VCaP (cell line): Measurements from ENCODE around the gene STAT1.
A peak's percentile ranks its signal among the peaks of the same experiment; 100 is the strongest.

Experiments used
- H3K27ac ChIP-seq: fragments of 450-650 bp; 2 replicates; pipeline ENCODE4 v1.5.1; 2017
- CTCF ChIP-seq: fragments of 450-650 bp; conservative IDR thresholded peaks from 2 replicates; pipeline ENCODE4 v1.5.1; 2017; ENCODE audit warnings: mild to moderate bottlenecking, moderate library complexity

The STAT1 gene

GRCh38 chr2:191051177-191051576 is 37.2 kb upstream of the STAT1 start:
- no peak for TF ChIP-seq CTCF
- no peak overlapping the region for H3K27ac ChIP-seq

GRCh38 chr2:191050640-191050987 is 36.6 kb upstream of the STAT1 start:
- peak overlapping the region; percentile 61 for H3K27ac ChIP-seq
- TF ChIP-seq CTCF = no peak

GRCh38 chr2:191049728-191050639 is 36.0 kb upstream of the STAT1 start:
- TF ChIP-seq CTCF = no peak
- H3K27ac ChIP-seq = peak overlapping the region; percentile 61

- no peak for TF ChIP-seq CTCF
- no peak overlapping the region for H3K27ac ChIP-seq
Measured at GRCh38 chr2:191048073-191048472, 34.1 kb upstream of the STAT1 start.

- H3K27ac ChIP-seq = no peak overlapping the region
Measured at GRCh38 chr2:191045141-191045540, 31.2 kb upstream of the STAT1 start.

GRCh38 chr2:191043438-191043837 is 29.5 kb upstream of the STAT1 start:
- no peak for TF ChIP-seq CTCF
- no peak overlapping the region for H3K27ac ChIP-seq

More at GRCh38 chr2:191045141-191045540, 31.2 kb upstream of the STAT1 start:
- TF ChIP-seq CTCF = no peak

GRCh38 chr2:191041418-191042161 is 27.6 kb upstream of the STAT1 start:
- no peak for TF ChIP-seq CTCF

More at GRCh38 chr2:191041418-191042161, 27.6 kb upstream of the STAT1 start:
- H3K27ac ChIP-seq = no peak overlapping the region
